GM12878 (cell line): Measurements from ENCODE around the gene LCE6A. TPM values are rescaled to one million over a fixed set of nuclear protein-coding genes. Genes with fewer than 3 reads are reported as not detected.
A peak's percentile ranks its signal among the peaks of the same experiment; 100 is the strongest.

Source experiments
- ATAC-seq: fragments of 200-7000 bp; cut with Tn5 transposase; 3 replicates; pipeline ENCODE4 v1.9.1; 2020; ENCODE audit warnings: mild to moderate bottlenecking, moderate library complexity
- BruUV-seq: library from RNA; stranded (reverse); fragments of 400-500 nt; replicated peaks from 2 replicates; lab custom pipeline; 2021; lab: Mats Ljungman, UMichigan
- CTCF ChIA-PET: fragments of 300-600 bp; sonication (Branson Sonifier 250); formaldehyde crosslinking; extraction: SDS; loops from one replicate; lab custom pipeline; 2021; ENCODE audit warnings: inconsistent platforms; lab: Yijun Ruan, JAX
- POLR2A ChIA-PET: fragments of 350-600 bp; formaldehyde crosslinking; extraction: SDS; loops from one replicate; lab custom pipeline; 2021; ENCODE audit warnings: inconsistent platforms; lab: Charles Lee
- RAD21 ChIA-PET: fragments of 300-600 bp; sonication (Branson Sonifier 250); formaldehyde crosslinking; loops from one replicate; lab custom pipeline; 2023; ENCODE audit warnings: antibody characterized with exemption; ENCODE audit not compliant: unreplicated experiment; lab: Charles Lee
- SMC1A ChIA-PET: fragments of 300-600 bp; sonication (Branson Sonifier 250); formaldehyde crosslinking; loops from one replicate; lab custom pipeline; 2023; ENCODE audit not compliant: unreplicated experiment, uncharacterized antibody; lab: Charles Lee
- DNase-seq: peaks from one replicate; pipeline ENCODE4 v3.0.0-alpha.2; 2011; ENCODE audit warnings: low read depth, low spot score
- FAIRE-seq: peaks from 3 replicates; lab custom pipeline; 2011; peaks lifted over from hg19 to GRCh38; lab: Jason Lieb, UNC
- H2AFZ ChIP-seq: 2 replicates; pipeline ENCODE4 v1.6.0; 2011; ENCODE audit warnings: low read depth, low read length, control low read depth; ENCODE audit not compliant: control insufficient read depth
- H3K27ac ChIP-seq: 2 replicates; pipeline ENCODE4 v1.5.1; 2011; ENCODE audit warnings: control low read depth; ENCODE audit not compliant: control insufficient read depth, insufficient read depth
- H3K27me3 ChIP-seq, 2 experiments: replicated peaks in 1 of 2; 2 replicates each; pipeline versions ENCODE4 v1.6.0 to v1.6.1; 2011; ENCODE audit warnings: low read length in 1 of 2; ENCODE audit not compliant: control insufficient read depth in 2 of 2, insufficient read depth in 2 of 2
- H3K36me3 ChIP-seq, 2 experiments: 2 replicates each; pipeline ENCODE4 v1.5.1; 2011; ENCODE audit warnings: low read length in 1 of 2; ENCODE audit not compliant: control insufficient read depth in 2 of 2, insufficient read depth in 2 of 2
- H3K4me1 ChIP-seq: 2 replicates; pipeline ENCODE4 v1.6.1; 2011; ENCODE audit warnings: mild to moderate bottlenecking, low read length, moderate library complexity, mixed read lengths; ENCODE audit not compliant: control insufficient read depth, insufficient read depth
- H3K4me2 ChIP-seq: 2 replicates; pipeline ENCODE4 v1.6.0; 2011; ENCODE audit warnings: control low read depth; ENCODE audit not compliant: control insufficient read depth, insufficient read depth
- H3K4me3 ChIP-seq: fragments of 200-600 bp; sonication (generic); 2 replicates; pipeline ENCODE4 v1.5.1; 2016
- H3K79me2 ChIP-seq: 2 replicates; pipeline ENCODE4 v1.6.0; 2011; ENCODE audit warnings: low read length; ENCODE audit not compliant: control insufficient read depth, insufficient read depth
- H3K9ac ChIP-seq: 2 replicates; pipeline ENCODE4 v1.8.0; 2011; ENCODE audit warnings: low read length, control low read depth, mixed read lengths; ENCODE audit not compliant: control insufficient read depth, insufficient read depth
- H3K9me3 ChIP-seq: replicated peaks from 3 replicates; pipeline ENCODE4 v1.5.1; 2011; ENCODE audit warnings: mild to moderate bottlenecking, low read length; ENCODE audit not compliant: control insufficient read depth, insufficient read depth
- H4K20me1 ChIP-seq: 2 replicates; pipeline ENCODE4 v1.6.0; 2011; ENCODE audit not compliant: control insufficient read depth, insufficient read depth
- CBFB ChIP-seq: IDR thresholded peaks from 2 replicates; pipeline ENCODE4 v1.6.1; 2016; ENCODE audit warnings: antibody characterized with exemption, low read depth
- CHD2 ChIP-seq: IDR thresholded peaks from 2 replicates; pipeline ENCODE4 v1.6.1; 2011; ENCODE audit warnings: low read depth, low read length, improper control_type of control experiment, borderline replicate concordance
- IKZF1 ChIP-seq: fragments of 450-650 bp; conservative IDR thresholded peaks from 2 replicates; pipeline ENCODE4 v1.6.1; 2017; ENCODE audit warnings: antibody characterized with exemption, mild to moderate bottlenecking
- MAX ChIP-seq: IDR thresholded peaks from 2 replicates; pipeline ENCODE4 v1.6.1; 2012; ENCODE audit warnings: low read depth, low read length, improper control_type of control experiment
- SMC3 ChIP-seq: IDR thresholded peaks from 2 replicates; pipeline ENCODE4 v1.6.1; 2011; ENCODE audit warnings: low read length, improper control_type of control experiment, borderline replicate concordance
- TCF3 ChIP-seq: IDR thresholded peaks from 2 replicates; pipeline ENCODE4 v1.6.1; 2012; ENCODE audit warnings: low read depth, mild to moderate bottlenecking, low read length, borderline replicate concordance; ENCODE audit not compliant: insufficient read depth
- ZBTB11 ChIP-seq: fragments of 450-650 bp; formaldehyde crosslinking; IDR thresholded peaks from 2 replicates; pipeline ENCODE4 v1.5.0; 2022; ENCODE audit warnings: mild to moderate bottlenecking, missing genetic modification characterization
- ZNF622 ChIP-seq: fragments of 450-650 bp; IDR thresholded peaks from 2 replicates; pipeline ENCODE4 v1.6.1; 2017; ENCODE audit warnings: mild to moderate bottlenecking, inconsistent platforms
- WGBS: methylation state at CpG from one replicate; pipeline ENCODE4 v1.1.6; 2016; ENCODE audit warnings: low lambda C conversion rate; ENCODE audit not compliant: insufficient replicate concordance, insufficient coverage; ENCODE audit errors: missing lambda C conversion rate; 5-methylcytosine and 5-hydroxymethylcytosine counted together
- in situ Hi-C: fragments of 300-500 bp; cut with MboI; formaldehyde crosslinking; loops from 9 replicates; pipeline ENCODE4 v1.14.3; 2018; ENCODE audit warnings: mixed read lengths
- intact Hi-C: fragments of 100-400 bp; cut with micrococcal nuclease; formaldehyde crosslinking; loops from one replicate; pipeline ENCODE4 v1.14.2; 2022; ENCODE audit not compliant: unreplicated experiment
- polyA plus RNA-seq, 11 experiments: library from polyadenylated mRNA; depleted of rRNA in 4 of 11; unstranded in 6 of 11; stranded (reverse) in 5 of 11; fragments of >200 nt; fragmentation: Nextera tagmentation in 4 of 11; fragmentation: Illumina TruSeq in 1 of 11; extraction: Ambion mirVana in 4 of 11; extraction: Trizol in 1 of 11; gene quantifications; 1 replicate in 1 of 11; 2 replicates in 10 of 11; pipeline versions ENCODE4 v1.2.1 to v1.2.3, GENCODE V29; 2011 to 2016; ENCODE audit warnings: inconsistent platforms in 2 of 11, missing spikeins in 2 of 11, low read depth in 1 of 11
- total RNA-seq, 4 experiments: library from RNA; depleted of rRNA in 3 of 4; stranded (reverse); fragments of >200 nt in 3 of 4; fragmentation: Illumina TruSeq in 1 of 4; extraction: Trizol in 1 of 4; gene quantifications; 2 replicates each; pipeline versions ENCODE4 v1.2.1 to v1.2.3, GENCODE V29; 2013 to 2021
- TF ChIP-seq, protein P1 (sequence below): fragments of 450-650 bp; IDR thresholded peaks from 2 replicates; pipeline ENCODE4 v1.6.1; 2018; ENCODE audit warnings: mild to moderate bottlenecking, low read depth, moderate library complexity; ENCODE audit not compliant: partially characterized antibody

The LCE6A gene
- total and polyA plus RNA-seq, 10 of the 15 experiments (the other 5 are each of a cell fraction or from before 2014, with no cell fraction given): 0.45 TPM; not detected in 9

GRCh38 chr1:152876827-152877226 lies 34.2 kb downstream of the LCE6A start:
- no peaks in the 10 kb centered on the region for H4K20me1 ChIP-seq
- no peaks in the 10 kb centered on the region for H3K79me2 ChIP-seq
- H3K36me3 ChIP-seq: no peaks in the 10 kb centered on the region
- no peak for FAIRE-seq
- no peak overlapping the region for H3K4me2 ChIP-seq
- ChIA-PET CTCF (interaction anchor here (2.3 to 4.3 kb wide), 3 partner anchors 11 to 316 kb away, joined by 9 to 38 read pairs (median 29); no protein-coding TSS in a partner anchor), SMC1A (interaction anchor here (2.3 kb wide), 1 partner anchor 49 kb away, joined by 9 read pairs; no protein-coding TSS in a partner anchor), RAD21 (interaction anchor here (1.3 to 1.9 kb wide), 2 partner anchors 33 to 49 kb away, joined by 3 to 10 read pairs; no protein-coding TSS in a partner anchor), POLR2A (no interaction called here)
- H2AFZ ChIP-seq: no peak overlapping the region
- BruUV-seq: no TSS peak
- 0% methylated on average over 1 of the region's 1 CpG for WGBS
- H3K27ac ChIP-seq: no peak overlapping the region
- in situ Hi-C loops: loop anchor here (10.0 kb wide), 1 partner anchor 318 kb away; no protein-coding TSS in a partner anchor
- no peak overlapping the region for H3K9ac ChIP-seq
- H3K9me3 ChIP-seq: no peaks in the 10 kb centered on the region
- intact Hi-C loops: loop anchor here (10.0 kb wide), 1 partner anchor 158 kb away; the partner anchor contains the start of gene SPRR1B
- peaks cover 26% of the 10 kb centered on the region for H3K4me1 ChIP-seq
- no peak for ATAC-seq
- TF ChIP-seq TCF3 (no peak), ZNF622 (no peak)
- H3K4me3 ChIP-seq: no peak overlapping the region
- no peaks in the 10 kb centered on the region for H3K27me3 ChIP-seq
- DNase-seq: no peak

- intact Hi-C loops: loop anchor here (10.0 kb wide), 1 partner anchor 157 kb away; the partner anchor contains the start of gene SPRR1B
- no peak for FAIRE-seq
- TF ChIP-seq CHD2 (no peak), ZBTB11 (CRISPR knock-in tag) (no peak), CBFB (no peak), SMC3 (peak; percentile 32; the same call in 1 of the 2 replicates), MAX (no peak), IKZF1 (no peak)
- TF ChIP-seq, protein P1, sequence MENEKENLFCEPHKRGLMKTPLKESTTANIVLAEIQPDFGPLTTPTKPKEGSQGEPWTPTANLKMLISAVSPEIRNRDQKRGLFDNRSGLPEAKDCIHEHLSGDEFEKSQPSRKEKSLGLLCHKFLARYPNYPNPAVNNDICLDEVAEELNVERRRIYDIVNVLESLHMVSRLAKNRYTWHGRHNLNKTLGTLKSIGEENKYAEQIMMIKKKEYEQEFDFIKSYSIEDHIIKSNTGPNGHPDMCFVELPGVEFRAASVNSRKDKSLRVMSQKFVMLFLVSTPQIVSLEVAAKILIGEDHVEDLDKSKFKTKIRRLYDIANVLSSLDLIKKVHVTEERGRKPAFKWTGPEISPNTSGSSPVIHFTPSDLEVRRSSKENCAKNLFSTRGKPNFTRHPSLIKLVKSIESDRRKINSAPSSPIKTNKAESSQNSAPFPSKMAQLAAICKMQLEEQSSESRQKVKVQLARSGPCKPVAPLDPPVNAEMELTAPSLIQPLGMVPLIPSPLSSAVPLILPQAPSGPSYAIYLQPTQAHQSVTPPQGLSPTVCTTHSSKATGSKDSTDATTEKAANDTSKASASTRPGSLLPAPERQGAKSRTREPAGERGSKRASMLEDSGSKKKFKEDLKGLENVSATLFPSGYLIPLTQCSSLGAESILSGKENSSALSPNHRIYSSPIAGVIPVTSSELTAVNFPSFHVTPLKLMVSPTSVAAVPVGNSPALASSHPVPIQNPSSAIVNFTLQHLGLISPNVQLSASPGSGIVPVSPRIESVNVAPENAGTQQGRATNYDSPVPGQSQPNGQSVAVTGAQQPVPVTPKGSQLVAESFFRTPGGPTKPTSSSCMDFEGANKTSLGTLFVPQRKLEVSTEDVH: no peak
Measured at GRCh38 chr1:152878042-152878441, 35.4 kb downstream of the LCE6A start, which contains the start of gene SMCP. SMCP (plus strand) TSS chr1:152878322; CDS start chr1:152884423, 6,101 bp downstream.

More at GRCh38 chr1:152878042-152878441, 35.4 kb downstream of the LCE6A start, which contains the start of gene SMCP:
- no peaks in the 10 kb centered on the region for H3K9me3 ChIP-seq
- H3K36me3 ChIP-seq: no peaks in the 10 kb centered on the region
- no peak for ATAC-seq
- in situ Hi-C loops: loop anchor here (10.0 kb wide), 1 partner anchor 317 kb away; no protein-coding TSS in a partner anchor
- SMC1A ChIA-PET: interaction anchor here (0.9 to 2.1 kb wide), 13 partner anchors 9 to 385 kb away, joined by 3 to 16 read pairs (median 4); partner anchors contain the start of gene IVL
- 0% methylated on average over 1 of the region's 1 CpG for WGBS
- H3K27ac ChIP-seq: no peak within 1 kb of the TSS
- DNase-seq: no peak
- CTCF ChIA-PET: interaction anchor here (0.9 to 4.3 kb wide), 20 partner anchors 8 to 410 kb away, joined by 3 to 38 read pairs (median 6); partner anchors contain the start of gene IVL
- H3K9ac ChIP-seq: no peak within 1 kb of the TSS; the same call in 1 of the 2 replicates
- no peak within 1 kb of the TSS for H2AFZ ChIP-seq
- no peaks in the 10 kb centered on the region for H3K27me3 ChIP-seq
- peaks cover 20% of the 10 kb centered on the region for H3K4me1 ChIP-seq
- no TSS peak for BruUV-seq
- no peaks in the 10 kb centered on the region for H3K79me2 ChIP-seq
- no peak within 1 kb of the TSS for H3K4me3 ChIP-seq
- POLR2A ChIA-PET: no interaction called here
- RAD21 ChIA-PET: interaction anchor here (0.8 to 2.4 kb wide), 5 partner anchors 10 to 315 kb away, joined by 3 to 13 read pairs (median 12); no protein-coding TSS in a partner anchor
- no peaks in the 10 kb centered on the region for H4K20me1 ChIP-seq
- H3K4me2 ChIP-seq: no peak within 1 kb of the TSS
